SK-N-MC (cell line): ENCODE measurements around the gene SHC3.

ENCODE experiments used
- EZH2 ChIP-seq: fragments of 200-600 bp; sonication (generic); IDR thresholded peaks from one replicate; pipeline ENCODE4 v1.6.1; 2017; ENCODE audit warnings: antibody characterized with exemption
- POLR2AphosphoS5 ChIP-seq: IDR thresholded peaks from 2 replicates; pipeline ENCODE4 v1.6.1; 2012; ENCODE audit warnings: mild to moderate bottlenecking, low read depth, low read length, borderline replicate concordance

GRCh38 chr9:89195131-89195797, 16.6 kb upstream of the SHC3 start:
- TF ChIP-seq EZH2 (no peak), POLR2AphosphoS5 (no peak)
